ENCODE measurements around the gene GFRA4.

GFRA4 gene

GRCh38 chr20:3663031-3663701 is at the start of gene GFRA4:
Gene GFRA4 (minus strand): TSS chr20:3663399. CDS start chr20:3663399, 0 bp downstream.
- no peak for DNase-seq

- DNase-seq: no peak
Observed at GRCh38 chr20:3712279-3712873, 49.2 kb upstream of the GFRA4 start, which contains the start of gene SIGLEC1. Gene SIGLEC1 (minus strand): TSS chr20:3712600. CDS start chr20:3707128, 5,472 bp downstream.

GRCh38 chr20:3711484-3711941 is 48.3 kb upstream of the GFRA4 start:
- DNase-seq: no peak

GRCh38 chr20:3710703-3711483 is 47.7 kb upstream of the GFRA4 start:
- peak; percentile 74 for DNase-seq

GRCh38 chr20:3710011-3710466 is 46.8 kb upstream of the GFRA4 start:
- no peak for DNase-seq

GRCh38 chr20:3707508-3707899 is 44.3 kb upstream of the GFRA4 start:
- DNase-seq: no peak

GRCh38 chr20:3706774-3707507 is 43.7 kb upstream of the GFRA4 start:
- no peak for DNase-seq

- no peak for DNase-seq
Observed at GRCh38 chr20:3705970-3706739, 43.0 kb upstream of the GFRA4 start.

- DNase-seq: no peak
Observed at GRCh38 chr20:3705491-3705969, 42.3 kb upstream of the GFRA4 start.

- DNase-seq: no peak
Observed at GRCh38 chr20:3704087-3704486, 40.9 kb upstream of the GFRA4 start.

- DNase-seq: no peak
Observed at GRCh38 chr20:3702611-3703391, 39.6 kb upstream of the GFRA4 start.

GRCh38 chr20:3701061-3701998 is 38.1 kb upstream of the GFRA4 start:
- no peak for DNase-seq

- no peak for DNase-seq
Observed at GRCh38 chr20:3699037-3699436, 35.8 kb upstream of the GFRA4 start.

- DNase-seq: no peak
Observed at GRCh38 chr20:3698591-3699001, 35.4 kb upstream of the GFRA4 start.

- no peak for DNase-seq
Observed at GRCh38 chr20:3697588-3698305, 34.5 kb upstream of the GFRA4 start.

GRCh38 chr20:3696745-3697587 is 33.8 kb upstream of the GFRA4 start:
- DNase-seq: no peak

- no peak for DNase-seq
Observed at GRCh38 chr20:3696200-3696599, 33.0 kb upstream of the GFRA4 start.

- DNase-seq: no peak
Observed at GRCh38 chr20:3694864-3695263, 31.7 kb upstream of the GFRA4 start.
